DMS53 treated with DMSO at 0.1 percent for 48 hours (cell line): ENCODE measurements around the gene QSOX1.
"Not testable (repeated sequence)": the region's sequence is repeated elsewhere in the genome, so short reads cannot be mapped to it uniquely, and the experiment has no call there.

ENCODE experiments used
- DNase-seq: peaks from one replicate; lab custom pipeline; 2025; ENCODE audit not compliant: unreplicated experiment; lab: John Stamatoyannopoulos, UW

Gene QSOX1

GRCh38 chr1:180154325-180155181 lies at the start of gene QSOX1:
TSS of gene QSOX1 (plus strand) at chr1:180154869. CDS start at chr1:180154908, 39 bp downstream.
- peak; percentile 81 for DNase-seq

- DNase-seq: no peak
These were observed 42.6 kb upstream of the QSOX1 start for GRCh38 chr1:180112091-180112490.

- no peak for DNase-seq
These were observed 41.6 kb upstream of the QSOX1 start for GRCh38 chr1:180112984-180113647.

GRCh38 chr1:180114396-180114945 lies 40.2 kb upstream of the QSOX1 start:
- DNase-seq: no peak

- DNase-seq: no peak
These were observed 37.5 kb upstream of the QSOX1 start for GRCh38 chr1:180116964-180117763.

- no peak for DNase-seq
These were observed 36.9 kb upstream of the QSOX1 start for GRCh38 chr1:180117764-180118116.

GRCh38 chr1:180119837-180120236 lies 34.8 kb upstream of the QSOX1 start:
- DNase-seq: no peak

GRCh38 chr1:180123463-180123936 lies 31.2 kb upstream of the QSOX1 start:
- DNase-seq: no peak

GRCh38 chr1:180130651-180131050 lies 24.0 kb upstream of the QSOX1 start:
- no peak for DNase-seq

- no peak for DNase-seq
These were observed 23.2 kb upstream of the QSOX1 start for GRCh38 chr1:180131510-180131909.

- DNase-seq: no peak
These were observed 21.5 kb upstream of the QSOX1 start for GRCh38 chr1:180133193-180133592.

- not testable (repeated sequence) for DNase-seq
These were observed 21.0 kb upstream of the QSOX1 start for GRCh38 chr1:180133688-180134087.

- DNase-seq: no peak
These were observed 19.1 kb upstream of the QSOX1 start for GRCh38 chr1:180135535-180135934.

GRCh38 chr1:180136331-180136967 lies 18.2 kb upstream of the QSOX1 start:
- DNase-seq: no peak

- DNase-seq: no peak
These were observed 17.7 kb upstream of the QSOX1 start for GRCh38 chr1:180136968-180137356.

- DNase-seq: no peak
These were observed 16.9 kb upstream of the QSOX1 start for GRCh38 chr1:180137776-180138175.

GRCh38 chr1:180141381-180141934 lies 13.2 kb upstream of the QSOX1 start:
- DNase-seq: no peak

GRCh38 chr1:180143359-180143758 lies 11.3 kb upstream of the QSOX1 start:
- no peak for DNase-seq

- no peak for DNase-seq
These were observed 9.9 kb upstream of the QSOX1 start for GRCh38 chr1:180144659-180145357.

- no peak for DNase-seq
These were observed 9.2 kb upstream of the QSOX1 start for GRCh38 chr1:180145446-180145845.
